HG03558 (cell line): ENCODE measurements around the gene GGNBP2.

Experiments
- ATAC-seq: cut with Tn5 transposase; IDR thresholded peaks from one replicate; pipeline ENCODE4 v1.9.1; 2021; ENCODE audit warnings: moderate number of reproducible peaks; ENCODE audit not compliant: unreplicated experiment; ENCODE audit errors: extremely low read depth

Gene GGNBP2

DNA sequence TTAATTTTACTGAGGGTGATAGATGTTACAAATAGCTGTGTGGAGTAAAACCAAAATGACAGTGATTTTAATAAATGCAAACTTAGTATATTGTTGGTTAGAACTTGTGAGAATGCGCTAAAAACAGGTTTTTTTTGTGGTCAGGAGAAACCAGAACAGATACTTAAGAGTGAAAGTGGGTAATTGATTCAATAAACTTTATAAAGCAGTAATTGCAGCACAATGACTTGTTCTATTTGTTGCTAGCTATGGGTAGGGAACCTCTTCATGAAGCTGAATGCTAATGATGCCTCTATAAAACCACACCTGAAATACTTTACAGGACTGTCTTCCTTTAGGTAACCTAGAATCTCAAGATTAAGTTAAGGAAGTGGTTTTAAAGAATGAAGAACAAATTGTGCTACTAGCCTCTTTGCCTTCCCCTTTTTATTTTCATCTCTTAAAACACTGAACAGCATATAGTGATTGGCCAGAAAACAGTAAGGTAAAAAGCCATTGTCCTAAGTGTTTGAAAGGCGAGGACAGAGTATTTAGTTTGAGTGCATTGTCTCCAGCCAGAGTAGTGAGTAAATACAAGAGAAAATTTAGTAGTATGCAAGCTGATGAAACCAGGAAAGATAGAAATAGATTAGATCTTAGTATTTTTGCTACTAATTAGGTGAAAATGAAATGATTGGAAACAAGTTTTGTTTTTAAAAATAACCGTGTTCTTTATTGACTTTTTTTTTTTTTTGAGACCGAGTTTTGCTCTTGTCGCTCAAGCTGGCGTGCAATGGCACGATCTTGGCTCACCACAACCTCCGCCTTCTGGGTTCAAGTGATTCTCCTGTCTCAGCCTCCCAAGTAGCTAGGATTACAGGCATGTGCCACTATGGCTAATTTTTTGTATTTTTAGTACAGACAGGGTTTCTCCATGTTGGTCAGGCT is 6.0 kb downstream of the GGNBP2 start:
- ATAC-seq: no peak

DNA sequence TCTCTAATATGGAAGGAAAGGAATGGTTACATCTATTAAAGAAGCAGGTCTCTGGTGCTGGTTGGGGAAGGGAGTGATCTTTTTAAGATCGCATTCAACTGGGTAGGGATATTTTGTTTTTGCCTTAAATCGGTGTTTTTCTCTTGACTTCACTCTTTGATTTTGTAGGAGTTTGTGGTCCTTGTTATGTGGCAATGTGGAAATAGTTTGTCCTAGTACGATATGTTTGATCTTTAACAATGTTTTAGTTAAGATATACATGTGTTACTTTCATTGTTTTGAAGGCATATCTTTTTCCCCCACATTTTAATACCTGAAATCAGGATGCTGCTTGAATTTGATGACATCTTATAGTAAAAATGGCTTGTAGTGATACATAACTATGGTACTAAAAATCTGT is 8.7 kb downstream of the GGNBP2 start:
- ATAC-seq: no peak

DNA sequence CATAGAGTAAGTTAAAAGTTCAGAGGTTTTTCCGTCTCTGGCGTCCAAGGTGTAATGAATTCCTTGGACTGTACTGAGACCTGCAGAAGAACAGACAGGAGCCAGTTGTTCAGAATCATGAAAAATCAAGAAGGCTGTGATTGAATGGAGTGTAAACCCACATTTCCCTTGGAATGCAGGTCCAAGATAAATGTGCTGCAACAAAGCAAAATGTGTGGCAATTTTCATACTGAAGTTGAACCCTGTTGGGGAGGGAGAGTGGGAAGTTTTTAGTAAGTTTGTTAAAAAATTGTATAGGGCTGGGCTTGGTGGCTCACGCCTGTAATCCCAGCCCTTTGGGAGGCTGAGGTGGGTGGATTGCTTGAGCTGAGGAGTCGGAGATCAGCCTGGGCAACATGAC is 21.4 kb downstream of the GGNBP2 start:
- no peak for ATAC-seq

DNA sequence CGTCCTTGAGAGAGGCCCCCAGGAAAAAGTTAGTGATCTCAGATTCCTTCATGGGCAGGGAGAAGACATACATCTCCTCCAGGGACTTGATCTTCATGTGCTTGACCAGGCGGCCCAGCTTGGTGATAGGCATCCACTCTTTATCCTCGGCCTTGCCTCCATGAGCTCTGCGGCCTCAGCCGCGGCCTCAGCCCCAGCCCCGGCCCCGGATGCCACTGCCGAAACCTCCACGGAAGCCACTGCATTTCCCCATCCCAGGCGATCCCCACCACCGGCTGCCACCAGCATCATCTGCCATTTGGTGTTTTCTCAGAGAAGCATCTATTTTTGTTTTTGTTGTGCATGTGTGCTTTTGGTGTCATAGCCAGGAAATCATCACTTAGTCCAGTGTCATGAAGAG is 30.3 kb downstream of the GGNBP2 start:
- no peak for ATAC-seq

DNA sequence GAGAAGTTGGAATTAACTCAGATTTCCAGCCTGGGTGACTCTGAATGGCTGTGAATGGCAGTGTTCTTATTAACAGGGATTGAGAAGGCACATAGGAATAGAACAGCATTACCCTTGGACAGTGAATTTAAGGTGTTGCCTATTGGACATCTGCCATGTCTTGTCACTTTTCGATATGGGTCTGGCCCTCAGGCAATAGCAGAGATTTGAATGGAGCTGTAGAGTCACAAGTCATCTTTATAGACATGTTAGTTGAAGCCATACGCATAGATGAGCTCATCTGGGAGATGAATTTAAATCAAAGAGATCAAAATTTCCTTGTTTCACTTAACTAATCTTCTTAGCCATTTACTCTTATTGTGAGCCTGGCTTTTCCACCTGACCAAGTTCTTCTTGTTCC is 32.1 kb downstream of the GGNBP2 start:
- no peak for ATAC-seq

DNA sequence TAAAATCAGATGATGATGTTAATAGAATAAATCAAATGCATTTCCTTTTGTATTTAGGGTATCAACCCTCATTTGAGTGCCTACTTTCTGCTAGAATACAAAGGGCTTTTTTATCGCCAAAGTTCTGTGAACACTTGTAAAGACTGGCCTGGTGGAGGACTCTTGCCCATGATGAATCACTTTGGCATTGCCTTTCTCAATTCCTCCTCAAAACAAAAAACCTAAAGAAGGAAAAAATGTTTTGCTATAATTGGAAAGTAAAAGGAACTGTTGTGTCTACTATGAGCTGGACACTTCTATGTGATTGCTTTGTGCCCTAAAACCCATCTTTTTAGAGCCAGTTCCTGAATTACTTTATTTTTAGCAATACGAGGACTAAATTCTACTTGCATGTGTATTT is 34.0 kb downstream of the GGNBP2 start:
- ATAC-seq: no peak

DNA sequence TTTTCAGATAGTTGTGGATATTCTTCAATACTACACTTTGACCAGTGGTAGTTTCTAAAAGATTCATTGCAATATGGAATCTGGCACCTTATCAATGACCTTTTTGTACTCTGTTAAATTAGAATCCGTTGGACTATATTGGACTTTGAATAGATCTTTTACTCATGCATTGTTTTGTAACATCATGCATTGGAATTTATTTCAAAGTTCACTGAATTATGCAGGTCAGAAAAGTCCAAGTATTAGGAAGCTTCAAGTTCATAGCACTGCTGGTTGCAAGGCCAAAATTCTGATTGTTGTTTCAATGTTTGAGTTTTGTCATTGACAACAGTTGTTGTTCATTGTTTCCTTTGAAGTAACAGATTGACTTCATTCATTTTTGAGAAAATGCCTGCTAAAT is 39.1 kb downstream of the GGNBP2 start:
- no peak for ATAC-seq

DNA sequence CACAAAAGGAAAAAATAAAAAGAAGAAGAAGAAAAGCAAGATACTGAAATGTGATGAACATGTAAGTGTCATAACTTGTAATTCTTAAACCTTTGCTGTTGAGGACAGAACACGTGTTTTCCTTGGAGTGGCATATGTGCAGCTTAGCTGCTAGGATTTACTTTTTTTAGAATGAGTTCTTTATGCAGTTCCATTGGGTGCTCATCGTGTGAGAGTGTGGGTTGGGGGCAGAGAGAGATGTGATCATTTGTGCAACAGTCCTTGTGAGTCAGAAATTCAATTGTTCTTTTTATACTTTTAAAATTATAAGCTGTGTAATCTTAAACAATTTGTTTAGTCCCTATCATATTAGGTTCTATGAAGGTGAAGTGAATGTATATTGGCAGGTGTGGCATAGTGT is 41.4 kb downstream of the GGNBP2 start:
- no peak for ATAC-seq

DNA sequence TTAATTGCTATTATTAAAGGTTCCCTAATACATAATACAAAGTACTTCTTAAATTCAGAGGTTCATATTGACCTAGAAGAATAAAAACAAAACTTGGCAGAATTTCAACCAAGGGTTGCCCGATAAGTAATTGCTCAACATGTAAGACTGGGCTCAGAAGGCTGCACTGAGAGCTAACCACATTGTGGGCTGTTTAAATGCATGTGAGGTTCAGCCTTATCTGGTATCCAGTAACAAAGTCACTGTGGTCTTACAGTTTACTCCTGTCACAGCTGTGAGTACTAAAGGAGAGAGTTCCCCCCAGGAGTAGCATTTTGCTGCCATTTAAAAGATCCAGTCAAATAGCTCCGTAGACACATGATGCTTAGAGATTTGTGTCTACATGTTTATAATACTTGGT is 45.4 kb downstream of the GGNBP2 start:
- no peak for ATAC-seq

DNA sequence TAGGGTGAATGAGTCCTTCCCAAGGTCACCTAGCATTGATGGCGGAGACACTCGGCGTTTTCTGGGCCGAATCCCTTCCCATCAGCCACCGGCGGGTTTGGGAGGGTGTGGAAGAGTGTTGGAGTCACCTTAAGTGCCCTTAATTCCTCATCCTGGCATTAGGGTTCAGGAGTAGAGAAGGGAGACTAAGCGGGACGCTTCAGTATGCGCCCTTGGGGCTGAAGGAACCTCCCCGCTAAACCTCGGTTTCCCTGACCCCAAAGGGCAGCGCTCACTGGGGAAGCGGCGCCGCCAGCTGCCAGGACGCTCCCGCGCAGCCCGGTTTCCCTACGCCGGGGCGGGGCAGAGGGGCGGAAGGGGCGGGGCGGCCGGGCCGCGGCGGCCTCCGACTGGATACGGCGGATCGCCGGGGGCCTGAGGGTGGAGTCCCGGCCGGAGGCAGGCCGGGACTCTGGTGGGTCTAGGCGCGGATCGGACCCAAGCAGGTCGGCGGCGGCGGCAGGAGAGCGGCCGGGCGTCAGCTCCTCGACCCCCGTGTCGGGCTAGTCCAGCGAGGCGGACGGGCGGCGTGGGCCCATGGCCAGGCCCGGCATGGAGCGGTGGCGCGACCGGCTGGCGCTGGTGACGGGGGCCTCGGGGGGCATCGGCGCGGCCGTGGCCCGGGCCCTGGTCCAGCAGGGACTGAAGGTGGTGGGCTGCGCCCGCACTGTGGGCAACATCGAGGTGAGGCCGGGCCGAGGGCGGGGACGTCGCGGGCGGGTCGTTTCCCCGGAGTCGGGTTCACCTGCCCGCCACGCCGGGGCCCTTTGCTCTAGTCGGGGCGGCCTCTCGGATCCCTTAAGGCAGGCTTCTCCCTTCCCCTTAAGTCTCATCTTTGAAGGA is 47.0 kb downstream of the GGNBP2 start, which contains the start of gene DHRS11:
TSS of gene DHRS11 (plus strand) at position 446 of the 882 bp plus-strand sequence. CDS start at position 577, 131 bp downstream.
- ATAC-seq: no peak

DNA sequence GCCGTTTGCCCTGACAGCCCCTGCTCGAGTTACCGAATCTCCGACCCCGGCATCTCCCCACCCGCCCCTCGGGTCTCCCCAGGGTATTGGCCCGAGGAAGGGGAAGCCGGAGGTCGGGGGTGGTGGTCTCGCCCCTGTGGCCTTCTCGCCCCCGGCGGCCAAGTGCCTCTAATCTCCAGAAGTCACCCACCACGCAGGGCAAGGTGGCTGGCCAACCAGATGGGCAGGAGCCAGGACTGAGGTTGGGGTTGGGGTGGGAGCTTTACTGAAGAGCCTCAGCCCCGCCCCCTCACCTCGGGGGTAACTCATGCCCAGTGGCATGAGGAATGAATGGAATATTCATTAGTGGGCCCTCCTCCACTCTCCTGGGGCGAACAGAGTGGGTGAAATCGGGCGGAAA is 47.6 kb downstream of the GGNBP2 start:
- ATAC-seq: no peak

DNA sequence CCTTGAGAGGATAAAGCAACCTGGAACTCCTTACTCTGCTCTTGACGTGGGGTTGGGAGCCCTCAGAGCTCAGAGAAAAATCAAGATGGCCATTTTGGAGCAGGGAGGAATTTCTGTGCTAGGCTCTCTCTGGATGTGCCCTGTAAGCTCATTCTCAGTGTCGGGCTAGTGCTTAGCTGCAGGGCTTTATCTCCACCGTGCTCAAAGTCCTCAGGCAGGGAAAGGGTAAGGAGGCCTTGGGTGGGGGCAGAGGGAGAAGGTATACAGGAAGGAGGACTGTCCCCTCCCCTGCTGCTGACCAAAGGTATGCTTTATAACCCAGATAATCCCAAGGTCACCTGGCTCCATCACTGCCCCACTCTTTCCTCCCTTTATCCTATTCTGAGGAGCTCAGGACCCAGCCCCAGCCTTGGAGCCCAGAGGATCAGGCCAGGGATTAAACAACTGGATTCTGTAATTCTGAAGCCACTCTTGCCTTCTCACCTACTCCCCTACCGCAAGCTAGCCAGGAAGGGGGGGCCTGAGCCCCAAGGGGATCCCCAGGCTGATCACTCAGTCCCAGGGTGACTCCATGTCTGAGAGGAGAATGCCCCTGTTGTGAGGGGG is 48.1 kb downstream of the GGNBP2 start:
- ATAC-seq: no peak

DNA sequence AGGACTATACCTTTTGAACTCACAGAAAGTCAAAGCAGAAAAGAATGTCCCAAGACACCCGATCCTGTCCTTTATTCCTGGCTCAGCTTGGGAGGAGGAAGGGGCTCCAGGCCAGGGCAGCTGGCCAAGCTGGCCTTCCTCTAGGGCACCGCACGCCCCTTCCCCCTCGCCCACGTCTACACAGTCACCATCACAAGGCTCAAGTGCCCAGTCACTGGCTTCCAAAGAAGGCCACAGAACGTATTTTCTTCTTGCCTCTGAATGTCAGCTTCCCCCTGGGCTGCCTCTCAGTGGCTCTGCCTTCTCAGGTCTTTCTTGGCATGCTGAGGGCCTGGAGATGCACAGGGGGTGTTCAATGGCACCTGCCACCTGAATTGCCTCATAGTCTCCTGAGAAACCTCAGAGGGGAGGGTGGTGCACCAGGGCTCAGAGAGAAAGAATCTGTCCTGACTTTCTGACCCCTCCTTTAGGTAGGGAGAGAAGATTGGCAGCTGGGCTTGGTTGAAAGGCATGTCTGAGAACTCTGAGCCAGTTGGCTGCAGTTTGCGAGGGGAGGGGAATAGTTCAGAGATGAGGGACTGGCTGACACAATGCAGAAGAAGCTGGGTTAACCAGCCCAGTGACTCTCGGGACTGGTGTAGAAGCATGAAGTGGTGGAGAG is 49.1 kb downstream of the GGNBP2 start:
- no peak for ATAC-seq

DNA sequence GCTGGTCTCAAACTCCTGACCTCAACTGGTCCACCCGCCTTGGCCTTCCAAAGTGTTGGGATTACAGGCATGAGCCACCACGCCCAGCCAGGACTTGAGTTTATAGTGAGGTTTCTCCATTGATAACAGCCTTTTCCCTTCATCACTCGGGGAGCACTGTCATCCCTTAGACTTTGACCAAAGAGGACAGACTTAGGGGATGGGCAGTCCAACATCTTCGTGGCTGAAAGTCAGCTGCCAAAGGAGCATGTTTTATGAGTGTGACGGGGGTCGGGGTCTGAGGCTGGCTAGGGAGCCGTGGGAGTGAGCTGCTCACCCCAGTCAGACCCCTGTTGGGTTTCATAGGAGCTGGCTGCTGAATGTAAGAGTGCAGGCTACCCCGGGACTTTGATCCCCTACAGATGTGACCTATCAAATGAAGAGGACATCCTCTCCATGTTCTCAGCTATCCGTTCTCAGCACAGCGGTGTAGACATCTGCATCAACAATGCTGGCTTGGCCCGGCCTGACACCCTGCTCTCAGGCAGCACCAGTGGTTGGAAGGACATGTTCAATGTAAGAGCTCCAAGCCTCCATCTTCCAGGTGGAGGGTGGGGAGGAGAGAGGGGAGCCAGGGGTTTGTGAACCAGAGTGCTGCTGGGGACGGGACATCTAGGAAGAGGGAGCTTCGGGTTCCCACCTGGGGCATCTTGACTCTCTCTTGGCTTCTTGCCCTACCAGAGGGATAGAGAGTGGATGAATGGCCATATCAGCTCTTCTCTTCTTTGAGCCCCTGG is 50.1 kb downstream of the GGNBP2 start:
- no peak for ATAC-seq

DNA sequence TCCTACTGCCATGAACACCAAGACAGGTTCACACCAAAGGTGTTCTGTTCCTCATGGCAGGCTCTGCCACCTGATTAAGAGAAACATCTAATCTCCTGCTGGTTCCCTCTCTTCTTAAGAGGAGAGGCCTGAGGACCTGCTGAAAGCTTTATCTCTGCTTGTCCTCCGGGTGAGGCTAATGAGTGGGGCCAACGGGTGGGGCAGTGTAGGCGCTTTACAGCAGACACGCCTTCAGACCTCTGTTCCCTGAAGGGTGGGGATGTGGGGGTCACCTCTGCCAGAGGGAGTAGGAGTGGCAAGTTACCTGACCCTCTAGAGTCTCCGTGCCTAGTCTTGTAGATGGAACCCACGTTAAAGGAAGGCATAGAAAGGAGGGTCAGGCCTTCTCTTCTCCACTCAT is 52.5 kb downstream of the GGNBP2 start:
- no peak for ATAC-seq

DNA sequence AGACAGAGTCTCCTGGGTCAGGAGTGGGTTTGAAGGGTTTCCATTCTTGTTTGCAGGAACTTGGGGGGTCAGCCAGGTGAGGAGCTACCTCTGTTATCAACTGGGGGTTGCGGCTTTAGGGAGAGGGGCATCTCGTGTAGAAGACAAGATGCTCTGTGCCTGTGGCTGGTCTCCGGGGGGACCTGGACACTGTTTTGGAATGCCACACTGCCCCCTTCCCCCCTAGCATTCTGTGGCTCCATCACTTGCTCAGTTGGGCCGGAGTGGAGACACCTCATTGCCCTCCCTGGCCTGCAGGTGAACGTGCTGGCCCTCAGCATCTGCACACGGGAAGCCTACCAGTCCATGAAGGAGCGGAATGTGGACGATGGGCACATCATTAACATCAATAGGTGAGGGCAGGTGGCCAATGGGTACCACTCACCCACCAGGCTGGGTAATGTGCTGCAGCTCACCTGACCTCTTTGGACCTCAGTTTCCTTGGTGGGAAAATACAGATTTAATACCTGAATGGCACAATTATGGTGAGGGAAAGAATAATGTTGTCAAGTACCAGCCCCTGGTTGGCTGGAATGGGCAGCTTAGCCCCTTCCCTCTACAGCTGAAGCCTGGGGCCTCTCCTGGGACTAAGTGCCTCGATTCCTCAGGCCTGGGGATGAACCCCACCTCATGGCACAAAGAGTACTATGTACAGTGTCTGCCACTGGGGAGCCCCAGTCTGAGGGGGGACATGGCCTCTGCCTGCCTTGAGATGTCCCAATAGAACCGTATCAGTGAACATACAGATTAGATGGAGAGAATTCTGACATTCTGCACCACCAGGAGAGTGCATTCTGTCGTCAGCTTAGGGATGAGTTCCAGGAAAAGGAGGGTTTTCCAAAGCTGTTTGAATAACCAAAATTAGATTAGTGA is 53.4 kb downstream of the GGNBP2 start:
- no peak for ATAC-seq

DNA sequence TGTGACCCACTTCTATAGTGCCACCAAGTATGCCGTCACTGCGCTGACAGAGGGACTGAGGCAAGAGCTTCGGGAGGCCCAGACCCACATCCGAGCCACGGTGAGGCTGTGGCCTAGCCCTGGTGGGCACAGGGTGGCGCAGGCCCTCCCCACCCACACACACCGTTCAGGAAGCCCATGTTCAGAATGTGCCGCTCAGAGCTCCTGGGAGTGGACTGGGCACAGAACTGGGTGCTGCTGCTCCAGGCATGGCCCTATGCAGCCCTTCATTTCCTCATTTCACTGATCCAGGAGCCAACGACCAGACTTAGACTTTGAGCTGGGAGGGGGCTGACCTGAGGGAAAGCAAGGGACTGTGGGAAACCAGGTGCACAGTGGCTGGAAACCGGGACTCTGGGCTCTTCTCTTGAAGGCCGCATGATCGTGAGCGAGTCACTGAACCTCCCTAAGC is 54.3 kb downstream of the GGNBP2 start:
- no peak for ATAC-seq

DNA sequence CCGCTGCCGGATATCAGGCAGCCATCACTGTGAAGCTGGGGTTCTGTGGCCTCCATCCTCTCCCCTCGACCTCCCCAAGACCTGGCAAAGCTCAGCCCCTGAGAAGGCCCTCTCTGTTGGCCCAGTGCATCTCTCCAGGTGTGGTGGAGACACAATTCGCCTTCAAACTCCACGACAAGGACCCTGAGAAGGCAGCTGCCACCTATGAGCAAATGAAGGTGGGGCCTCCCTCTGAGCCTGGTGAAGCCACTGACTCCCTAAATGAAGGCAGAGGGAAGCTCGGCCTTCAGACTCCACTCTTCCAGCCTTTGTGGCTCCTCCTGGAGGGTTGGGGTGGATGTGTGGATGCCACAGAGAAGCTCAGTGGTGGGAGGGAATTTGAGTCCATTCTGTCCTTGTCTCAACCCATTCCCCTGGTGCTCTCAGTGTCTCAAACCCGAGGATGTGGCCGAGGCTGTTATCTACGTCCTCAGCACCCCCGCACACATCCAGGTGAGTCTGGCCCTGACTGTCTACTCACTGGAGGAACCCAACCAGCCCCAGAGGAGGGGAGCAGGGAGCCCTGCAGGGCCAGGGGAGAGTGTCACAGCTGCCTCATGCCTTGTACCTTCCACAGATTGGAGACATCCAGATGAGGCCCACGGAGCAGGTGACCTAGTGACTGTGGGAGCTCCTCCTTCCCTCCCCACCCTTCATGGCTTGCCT is 55.0 kb downstream of the GGNBP2 start:
- ATAC-seq: no peak
